Measurements from ENCODE around the gene GGCT. TPM values are rescaled to one million over a fixed set of nuclear protein-coding genes. Genes with fewer than 3 reads are reported as not detected.

Gene GGCT
- total RNA-seq, 1 donor from 2014 or later: 15.5 TPM

GRCh38 chr7:30465046-30465810, 39.4 kb downstream of the GGCT start:
- DNase-seq (ENCODE audit: low spot score) (no peak), ATAC-seq (no peak)

GRCh38 chr7:30464231-30464671, 40.4 kb downstream of the GGCT start:
- no peak for ATAC-seq
- DNase-seq (ENCODE audit: low spot score): no peak

DNA sequence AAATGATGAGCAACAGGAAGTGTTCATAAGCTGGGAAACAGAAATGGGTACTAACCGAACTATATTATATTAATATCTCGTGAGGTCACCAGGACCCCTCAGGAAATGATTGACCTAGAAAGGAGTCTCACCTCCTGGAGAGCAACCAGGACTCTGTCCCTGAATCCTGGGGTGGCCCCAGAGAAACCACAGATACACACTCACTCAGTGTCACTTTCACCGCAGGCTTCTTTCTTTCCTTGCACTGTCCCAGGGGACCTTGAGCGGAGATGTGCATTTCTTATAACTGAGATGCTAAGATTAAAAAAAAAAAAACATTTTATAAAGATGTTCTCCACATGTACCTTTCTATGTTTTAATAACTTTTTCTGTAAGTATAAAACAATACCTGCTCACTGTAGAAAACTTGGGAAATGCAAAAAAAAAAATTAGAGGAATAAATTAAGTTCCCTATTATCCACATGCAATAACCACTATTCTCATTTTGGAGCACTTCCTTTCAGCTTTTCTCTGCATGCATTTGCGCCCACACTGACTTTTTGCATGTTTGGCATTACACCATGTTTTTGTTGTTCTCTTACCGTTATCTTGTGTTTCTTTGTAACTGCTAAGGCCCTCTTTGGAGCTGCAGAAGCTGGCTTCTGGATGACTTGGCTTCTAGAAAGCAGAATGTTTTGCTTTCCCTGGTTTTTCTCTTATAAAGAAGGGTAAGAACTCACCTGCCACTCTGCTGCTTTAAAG, 41.1 kb downstream of the GGCT start:
- no peak for DNase-seq (ENCODE audit: low spot score)
- no peak for ATAC-seq

GRCh38 chr7:30462179-30462578, 42.5 kb downstream of the GGCT start:
- ATAC-seq: no peak

DNA sequence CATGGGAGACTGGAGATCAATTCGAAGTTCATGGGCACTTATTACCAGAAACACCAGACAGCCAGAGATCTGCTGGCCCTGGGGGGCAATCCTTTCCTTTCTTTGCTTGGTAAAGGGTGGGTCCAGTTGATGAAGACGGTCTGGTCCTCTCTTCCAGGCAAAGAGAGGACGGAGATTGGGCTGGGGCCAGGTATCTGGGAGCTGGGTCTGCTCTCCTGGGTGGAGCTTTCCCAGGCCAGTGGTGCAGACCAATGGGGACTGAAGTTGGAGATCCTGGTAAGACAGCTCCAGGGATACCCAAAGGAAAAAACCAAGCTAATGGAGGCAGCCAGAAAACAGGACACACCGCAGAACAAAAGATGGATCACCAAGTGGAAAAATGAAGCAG, 44.4 kb downstream of the GGCT start:
- DNase-seq (ENCODE audit: low spot score) (no peak), ATAC-seq (no peak)

More at GRCh38 chr7:30462179-30462578, 42.5 kb downstream of the GGCT start:
- DNase-seq (ENCODE audit: low spot score): no peak

GRCh38 chr7:30459591-30460245, 44.9 kb downstream of the GGCT start:
- ATAC-seq (no peak), DNase-seq (ENCODE audit: low spot score) (no peak)

DNA sequence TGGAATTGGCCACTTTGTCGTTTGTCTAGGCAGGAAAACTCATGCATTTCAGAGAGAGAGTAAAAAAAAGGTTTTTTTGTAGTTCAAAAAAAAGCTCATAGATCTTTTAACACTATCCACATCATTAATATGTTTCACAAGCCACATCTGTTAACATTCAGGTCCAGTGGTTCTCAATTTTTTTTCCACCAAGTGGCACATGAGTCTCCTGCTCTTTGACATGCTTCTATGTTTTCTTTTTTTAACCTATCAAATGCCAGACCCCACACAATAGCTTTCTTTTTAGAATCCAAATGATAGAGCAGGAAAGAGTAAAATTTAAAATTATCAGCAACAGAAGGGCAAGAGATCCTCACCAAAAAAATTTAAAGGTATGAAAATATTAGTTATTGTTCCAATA, 46.3 kb downstream of the GGCT start:
- ATAC-seq: no peak
- no peak for DNase-seq (ENCODE audit: low spot score)

DNA sequence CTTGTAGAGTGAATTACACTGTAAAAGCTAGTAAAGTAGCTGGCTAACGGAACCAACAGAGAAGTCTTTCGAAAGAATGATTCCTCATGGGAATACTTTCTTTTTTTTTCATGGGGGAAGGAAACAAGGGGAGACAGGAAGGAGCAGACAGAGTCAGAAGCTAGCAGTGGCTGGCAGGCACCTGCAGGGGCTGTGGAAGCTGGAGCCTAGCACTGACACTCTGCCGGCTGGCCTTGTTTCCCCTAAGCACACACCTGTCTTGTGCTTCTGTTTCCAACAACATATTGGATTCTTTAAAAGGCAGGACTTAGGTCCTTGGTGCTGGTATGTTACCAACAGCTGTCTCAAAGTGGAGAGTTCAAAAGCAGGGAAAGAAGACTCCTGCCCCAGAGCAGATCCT, 50.7 kb downstream of the GGCT start:
- no peak for ATAC-seq
- no peak for DNase-seq (ENCODE audit: low spot score)

- no peak for DNase-seq (ENCODE audit: low spot score)
- no peak for ATAC-seq
These were observed 51.6 kb downstream of the GGCT start for GRCh38 chr7:30453016-30453415.

DNA sequence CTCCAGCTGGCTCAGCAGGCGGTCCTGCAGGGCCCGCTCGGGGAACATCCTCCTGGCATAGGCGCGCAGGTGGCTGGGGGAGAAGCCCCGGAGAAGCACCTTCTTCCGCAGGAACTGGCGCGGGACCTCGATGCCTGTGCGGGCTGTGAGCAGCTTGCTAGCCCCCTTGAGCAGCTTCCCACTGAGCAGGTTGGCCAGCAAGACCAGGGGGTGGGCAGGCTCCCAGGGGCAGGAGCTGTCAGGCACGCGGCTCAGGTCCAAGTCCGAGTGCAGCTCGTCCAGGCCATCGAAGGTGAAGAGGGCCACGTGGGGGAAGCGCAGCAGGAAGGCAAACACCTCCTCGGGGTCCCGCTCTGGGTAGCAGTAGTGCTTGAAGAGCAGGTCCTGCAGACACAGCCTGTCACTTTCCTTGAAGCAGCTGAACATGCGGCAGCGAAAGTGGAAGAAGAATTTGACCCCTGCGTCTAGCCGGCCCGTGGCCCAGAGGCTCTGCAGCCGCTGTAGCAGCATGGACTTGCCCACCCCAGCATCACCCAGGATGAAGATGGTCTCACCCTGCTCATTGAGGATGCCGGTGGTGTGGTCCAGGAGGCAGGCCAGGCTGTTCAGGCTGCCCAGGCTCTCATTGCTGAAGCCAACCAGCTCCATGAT, 52.2 kb downstream of the GGCT start:
- DNase-seq (ENCODE audit: low spot score) (no peak), ATAC-seq (no peak)

GRCh38 chr7:30451539-30452279, 52.9 kb downstream of the GGCT start:
- no peak for DNase-seq (ENCODE audit: low spot score)

GRCh38 chr7:30450983-30451497, 53.6 kb downstream of the GGCT start:
- DNase-seq (ENCODE audit: low spot score) (no peak), ATAC-seq (no peak)

More at GRCh38 chr7:30451539-30452279, 52.9 kb downstream of the GGCT start:
- ATAC-seq: peak; percentile 25

GRCh38 chr7:30450240-30450982, 54.2 kb downstream of the GGCT start:
- DNase-seq (ENCODE audit: low spot score): no peak
- ATAC-seq: peak; percentile 22

DNA sequence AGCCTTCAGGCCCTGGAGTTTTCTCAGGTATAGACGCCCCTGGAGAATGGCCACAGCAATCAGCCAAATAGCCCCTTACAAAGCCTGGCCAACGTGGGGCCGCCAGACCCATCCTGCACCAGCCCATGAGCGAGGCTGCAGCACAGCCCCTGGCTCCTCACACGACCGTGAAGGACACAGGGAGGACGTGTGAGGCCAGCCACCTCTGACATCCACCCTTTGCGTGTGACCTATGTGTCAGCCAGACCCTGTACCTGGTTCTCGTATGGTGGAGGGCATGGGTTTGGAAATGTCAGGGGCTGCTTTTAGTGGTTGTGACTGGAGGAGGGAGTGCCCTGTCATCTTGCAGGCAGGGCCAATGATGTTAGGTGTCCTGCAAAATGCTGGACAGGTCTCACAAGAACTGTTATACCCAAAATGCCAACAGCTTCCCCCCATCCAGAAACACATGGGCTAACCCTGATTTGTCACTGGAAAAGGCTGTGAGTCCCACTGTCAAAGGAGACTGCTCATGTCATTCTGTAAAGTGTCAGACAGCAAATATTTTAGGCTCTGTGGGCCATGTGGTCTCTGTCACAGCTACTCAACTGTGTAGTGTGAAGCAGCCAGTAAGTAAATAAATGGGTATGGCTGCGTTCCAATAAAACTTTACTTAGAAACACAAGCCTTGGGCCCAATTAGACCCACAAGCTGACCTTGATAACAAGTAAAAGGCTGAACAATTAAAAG, 56.0 kb downstream of the GGCT start:
- DNase-seq (ENCODE audit: low spot score): no peak
- ATAC-seq: peak; percentile 26

DNA sequence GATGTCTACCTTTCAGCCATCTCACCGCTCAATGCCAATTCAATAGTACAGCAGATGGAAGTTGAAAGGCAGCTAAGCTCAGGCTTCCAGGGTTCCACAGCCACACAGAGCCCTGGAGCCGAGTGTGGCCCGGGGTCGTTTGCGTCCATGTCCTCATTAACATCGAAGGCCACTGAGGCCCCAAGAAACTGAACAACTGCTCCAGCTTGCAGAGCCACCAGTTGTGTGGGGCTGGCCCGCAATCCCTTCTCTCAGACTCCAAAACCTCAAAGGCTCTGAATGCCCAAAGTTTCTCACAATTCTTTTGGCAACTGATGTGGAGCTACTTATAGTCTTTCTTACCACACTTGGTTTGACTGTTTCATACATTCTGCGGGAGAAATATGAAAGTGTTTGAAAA, 57.2 kb downstream of the GGCT start:
- ATAC-seq (no peak), DNase-seq (ENCODE audit: low spot score) (no peak)
